GM18519 (cell line): ENCODE results near the gene SUN1.
"Not testable (repeated sequence)": the region's sequence is repeated elsewhere in the genome, so short reads cannot be mapped to it uniquely, and the experiment has no call there.

ENCODE experiments used
- ATAC-seq: cut with Tn5 transposase; IDR thresholded peaks from one replicate; pipeline ENCODE4 v1.9.1; 2021; ENCODE audit warnings: mild to moderate bottlenecking, moderate library complexity; ENCODE audit not compliant: unreplicated experiment, low FRiP score

The SUN1 gene

GRCh38 chr7:901041-901387 lies 68.7 kb downstream of the SUN1 start:
- no peak for ATAC-seq

GRCh38 chr7:901388-902154 lies 69.3 kb downstream of the SUN1 start:
- no peak for ATAC-seq

- ATAC-seq, result no peak
These were observed 70.7 kb downstream of the SUN1 start for GRCh38 chr7:902996-903395.

- ATAC-seq, result no peak
These were observed 71.9 kb downstream of the SUN1 start for GRCh38 chr7:903921-904755.

- ATAC-seq, result no peak
These were observed 72.6 kb downstream of the SUN1 start for GRCh38 chr7:904847-905246.

- no peak for ATAC-seq
These were observed 74.5 kb downstream of the SUN1 start for GRCh38 chr7:906776-907157.

GRCh38 chr7:907158-907980 lies 75.1 kb downstream of the SUN1 start:
- no peak for ATAC-seq

- ATAC-seq, result no peak
These were observed 75.9 kb downstream of the SUN1 start for GRCh38 chr7:908159-908581.

GRCh38 chr7:908591-909357 lies 76.5 kb downstream of the SUN1 start:
- not testable (repeated sequence) for ATAC-seq

- ATAC-seq, result no peak
These were observed 77.4 kb downstream of the SUN1 start for GRCh38 chr7:909358-910329.

GRCh38 chr7:910441-910861 lies 78.2 kb downstream of the SUN1 start:
- ATAC-seq, result no peak

GRCh38 chr7:910931-911431 lies 78.7 kb downstream of the SUN1 start:
- ATAC-seq, result no peak

GRCh38 chr7:911791-912480 lies 79.7 kb downstream of the SUN1 start:
- no peak for ATAC-seq

- no peak for ATAC-seq
These were observed 81.7 kb downstream of the SUN1 start for GRCh38 chr7:913736-914520.

- no peak for ATAC-seq
These were observed 82.4 kb downstream of the SUN1 start for GRCh38 chr7:914521-915194.

- ATAC-seq, result no peak
These were observed 83.3 kb downstream of the SUN1 start for GRCh38 chr7:915291-916218.
